GM18951 (cell line): ENCODE measurements around the gene SLC35F6.

Source experiments
- POLR2A ChIP-seq: IDR thresholded peaks from 4 replicates; pipeline ENCODE4 v1.6.1; 2011; ENCODE audit warnings: mild to moderate bottlenecking; ENCODE audit not compliant: insufficient read length, insufficient read depth; ENCODE audit errors: extremely low read depth
- in situ Hi-C: fragments of 300-500 bp; cut with MboI; formaldehyde crosslinking; loops from one replicate; pipeline ENCODE4 v1.12.0; 2022; ENCODE audit warnings: low sequenced_read_pairs, mixed read lengths, inconsistent platforms; ENCODE audit not compliant: unreplicated experiment

SLC35F6 gene

DNA sequence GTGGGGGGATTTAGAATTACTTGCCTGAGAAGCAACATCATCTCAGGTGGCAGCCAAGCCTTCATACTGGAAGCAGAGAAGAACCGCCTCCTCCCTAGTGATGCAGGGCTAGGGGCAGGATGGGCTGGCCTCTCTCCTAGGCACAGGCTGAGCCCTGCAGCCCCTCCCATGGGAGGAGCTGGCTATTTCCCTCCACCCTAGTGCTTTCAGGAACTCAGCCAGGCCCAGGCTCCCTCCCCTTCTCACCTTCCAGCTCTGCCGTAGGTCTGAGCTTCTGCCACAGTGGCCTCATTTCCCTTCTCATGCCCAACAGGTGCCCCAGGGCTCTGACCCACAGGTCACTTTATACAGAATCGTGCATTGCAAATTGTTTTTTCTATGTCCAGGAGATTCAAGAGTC, 52.8 kb downstream of the SLC35F6 start:
- in situ Hi-C loops = no loop called here
- no peak for TF ChIP-seq POLR2A

DNA sequence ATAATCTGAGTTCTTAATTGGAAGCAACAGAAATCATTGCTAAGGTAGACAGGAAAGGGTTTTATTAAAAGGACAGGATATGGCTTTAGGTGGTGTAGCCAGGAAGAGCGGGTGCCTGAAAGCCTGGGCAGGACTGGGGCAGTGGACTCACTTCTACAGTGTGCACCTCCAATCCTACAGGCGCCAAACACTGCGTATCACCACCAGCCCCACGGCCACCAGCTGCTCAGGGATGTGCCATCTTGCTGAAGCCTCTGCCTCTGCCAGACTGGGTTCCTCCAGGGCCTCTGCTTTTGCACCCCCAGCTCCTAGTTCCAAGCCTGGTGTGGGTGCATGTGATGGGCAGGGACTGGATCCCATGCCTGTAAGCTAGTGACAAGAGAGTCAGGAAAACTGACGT, 54.2 kb downstream of the SLC35F6 start:
- no peak for TF ChIP-seq POLR2A
- in situ Hi-C loops = no loop called here

DNA sequence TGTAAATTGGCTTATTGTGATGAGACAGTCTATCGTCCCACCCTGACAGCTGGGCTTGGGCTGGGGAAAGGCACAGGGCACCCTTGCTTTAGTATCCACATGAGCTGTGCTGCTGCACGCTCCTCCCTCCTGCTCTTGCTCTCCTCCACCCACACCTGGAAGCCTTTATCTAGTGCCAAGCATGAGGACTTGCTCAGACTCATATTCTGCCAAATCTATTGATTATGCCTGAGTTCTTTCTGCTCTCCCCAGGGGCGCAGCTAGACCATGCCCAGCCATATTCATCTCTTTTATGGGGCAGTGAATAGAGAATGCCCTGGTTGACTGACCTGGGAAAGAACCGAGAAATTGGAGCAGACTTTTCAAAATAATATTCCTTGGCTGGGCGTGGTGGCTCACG, 54.9 kb downstream of the SLC35F6 start:
- in situ Hi-C loops = no loop called here
- no peak for TF ChIP-seq POLR2A

DNA sequence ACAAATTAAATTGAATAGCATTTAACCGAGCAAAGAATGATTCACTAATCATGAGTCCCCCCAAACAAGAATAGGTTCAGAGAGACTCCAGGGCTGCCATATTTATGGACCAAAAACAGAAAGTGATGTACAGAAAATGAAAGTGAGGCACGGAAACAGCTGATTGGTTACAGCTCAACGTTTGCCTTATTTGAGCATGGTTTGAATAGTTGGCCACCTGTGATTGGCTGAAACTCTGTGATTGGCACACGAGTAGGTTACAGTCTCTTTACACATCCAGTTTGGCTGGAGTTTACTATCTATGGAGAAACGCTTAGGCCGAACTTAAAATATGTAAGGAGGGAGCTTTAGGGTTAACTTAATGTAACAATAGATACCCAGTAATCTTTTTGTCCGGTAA, 56.8 kb downstream of the SLC35F6 start:
- TF ChIP-seq POLR2A = no peak
- in situ Hi-C loops = no loop called here

DNA sequence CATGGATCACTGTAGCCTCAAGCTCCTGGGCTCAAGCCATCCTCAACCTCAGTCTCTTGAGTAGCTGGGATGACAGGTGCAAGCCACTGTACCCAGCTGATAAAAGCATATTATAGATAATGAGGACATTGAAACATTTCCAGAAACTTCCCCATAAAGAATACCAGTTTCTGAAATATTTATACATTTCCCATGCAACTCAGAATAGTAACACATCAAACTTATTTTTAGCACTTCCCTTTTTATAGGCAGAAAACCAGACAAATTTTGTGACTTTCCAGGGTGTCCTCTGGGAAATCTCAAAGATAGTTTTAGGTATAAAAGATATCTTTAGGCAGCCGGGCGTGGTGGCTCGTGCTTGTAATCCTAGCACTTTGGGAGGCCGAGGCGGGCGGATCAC, 58.8 kb downstream of the SLC35F6 start:
- in situ Hi-C loops = no loop called here
- TF ChIP-seq POLR2A = no peak
